GM18909 (cell line): Measurements from ENCODE around the gene CAP1.
A peak's percentile ranks its signal among the peaks of the same experiment; 100 is the strongest.
"Not testable (repeated sequence)": the region's sequence is repeated elsewhere in the genome, so short reads cannot be mapped to it uniquely, and the experiment has no call there.

Experiments
- ATAC-seq: cut with Tn5 transposase; IDR thresholded peaks from one replicate; pipeline ENCODE4 v1.9.1; 2021; ENCODE audit warnings: mild to moderate bottlenecking; ENCODE audit not compliant: unreplicated experiment, poor library complexity

CAP1 gene, protein sequence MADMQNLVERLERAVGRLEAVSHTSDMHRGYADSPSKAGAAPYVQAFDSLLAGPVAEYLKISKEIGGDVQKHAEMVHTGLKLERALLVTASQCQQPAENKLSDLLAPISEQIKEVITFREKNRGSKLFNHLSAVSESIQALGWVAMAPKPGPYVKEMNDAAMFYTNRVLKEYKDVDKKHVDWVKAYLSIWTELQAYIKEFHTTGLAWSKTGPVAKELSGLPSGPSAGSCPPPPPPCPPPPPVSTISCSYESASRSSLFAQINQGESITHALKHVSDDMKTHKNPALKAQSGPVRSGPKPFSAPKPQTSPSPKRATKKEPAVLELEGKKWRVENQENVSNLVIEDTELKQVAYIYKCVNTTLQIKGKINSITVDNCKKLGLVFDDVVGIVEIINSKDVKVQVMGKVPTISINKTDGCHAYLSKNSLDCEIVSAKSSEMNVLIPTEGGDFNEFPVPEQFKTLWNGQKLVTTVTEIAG

DNA sequence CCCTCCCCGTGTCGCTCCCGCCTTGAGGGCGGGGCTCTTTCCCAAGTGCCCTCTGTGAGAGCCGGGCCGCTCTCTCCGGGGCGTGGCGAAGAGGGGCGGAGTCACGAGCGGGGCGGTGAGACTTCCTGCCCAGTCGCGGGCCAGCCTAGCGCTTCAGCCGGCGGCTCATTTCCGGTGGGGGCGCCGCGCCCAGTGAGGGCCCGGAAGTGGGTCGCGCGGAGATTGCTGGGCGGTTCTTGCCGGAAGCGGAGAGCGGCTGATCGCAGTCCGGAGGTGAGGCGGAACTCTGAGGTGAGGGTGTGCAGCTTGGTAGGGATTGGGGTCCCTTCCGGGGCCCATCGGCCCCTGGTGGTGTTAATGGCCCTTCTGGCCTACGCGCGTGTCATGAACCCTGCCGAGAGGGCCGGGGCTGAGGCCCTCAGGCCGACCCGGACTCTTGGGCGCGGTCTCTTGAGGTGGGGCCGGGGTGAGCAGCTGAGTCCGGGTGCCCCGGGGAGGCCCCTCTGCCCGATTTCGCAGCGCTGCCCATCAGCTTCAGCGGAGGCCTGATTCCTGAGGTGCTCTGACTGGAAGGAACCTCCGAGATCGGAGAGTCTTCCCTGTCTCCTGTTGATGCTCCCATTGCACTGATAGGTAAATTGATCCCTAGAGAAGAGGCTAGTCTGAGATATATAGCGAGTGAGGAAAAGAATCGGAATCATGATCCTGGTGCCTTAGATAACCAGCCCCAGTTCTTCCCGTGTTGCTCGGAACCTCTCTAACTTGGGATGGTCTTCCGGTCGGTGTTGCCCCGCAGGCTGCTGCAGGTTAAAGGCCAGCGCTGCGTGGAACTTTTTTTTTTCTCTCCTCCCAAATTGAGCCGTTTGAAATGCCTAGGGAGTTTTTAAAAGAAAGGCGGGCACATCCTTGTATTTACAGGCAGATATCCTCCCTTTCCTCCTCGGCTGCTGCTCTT lies at the start of gene CAP1:
TSS of gene CAP1 (plus strand) at position 219 of the 955 bp plus-strand sequence. CDS start 18,618 bp downstream, outside the sequence.
- peak; percentile 81 for ATAC-seq

DNA sequence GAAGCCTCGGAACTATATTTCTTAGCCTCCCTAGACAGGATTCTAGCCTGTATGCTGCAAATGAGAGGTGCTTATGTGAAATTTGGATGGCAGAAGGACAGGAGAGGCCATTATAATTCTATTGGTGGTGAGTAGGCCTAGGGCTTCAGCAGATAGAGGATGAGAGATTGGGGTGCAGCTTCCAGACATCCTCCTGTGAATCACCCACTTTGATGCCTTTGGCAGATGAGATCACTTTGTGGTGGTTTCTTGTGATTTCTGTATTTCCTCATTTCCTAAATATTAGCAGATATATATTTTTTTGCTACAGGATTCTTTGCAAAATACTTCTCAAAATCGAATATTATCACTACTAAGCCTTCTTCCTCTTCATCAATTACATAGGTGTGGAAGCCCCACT lies 48.3 kb upstream of the CAP1 start:
- ATAC-seq, result no peak

DNA sequence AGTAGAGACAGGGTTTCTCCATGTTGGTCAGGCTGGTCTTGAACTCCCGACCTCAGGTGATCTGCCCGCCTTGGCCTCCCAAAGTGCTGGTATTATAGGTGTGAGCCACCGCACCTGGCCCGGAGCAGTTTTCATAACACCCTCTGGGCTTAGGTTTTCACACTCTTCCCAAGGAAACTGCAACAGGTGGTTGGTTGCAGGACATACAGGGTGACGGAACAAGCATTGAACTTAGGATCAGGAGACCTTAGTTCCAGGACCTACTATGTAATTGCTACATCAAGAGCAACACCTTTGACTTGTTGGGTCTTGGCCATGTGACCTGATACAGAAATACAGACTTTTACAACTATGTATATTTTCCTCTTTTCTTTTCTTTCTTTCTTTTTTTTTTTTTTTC lies 47.6 kb upstream of the CAP1 start:
- no peak for ATAC-seq

DNA sequence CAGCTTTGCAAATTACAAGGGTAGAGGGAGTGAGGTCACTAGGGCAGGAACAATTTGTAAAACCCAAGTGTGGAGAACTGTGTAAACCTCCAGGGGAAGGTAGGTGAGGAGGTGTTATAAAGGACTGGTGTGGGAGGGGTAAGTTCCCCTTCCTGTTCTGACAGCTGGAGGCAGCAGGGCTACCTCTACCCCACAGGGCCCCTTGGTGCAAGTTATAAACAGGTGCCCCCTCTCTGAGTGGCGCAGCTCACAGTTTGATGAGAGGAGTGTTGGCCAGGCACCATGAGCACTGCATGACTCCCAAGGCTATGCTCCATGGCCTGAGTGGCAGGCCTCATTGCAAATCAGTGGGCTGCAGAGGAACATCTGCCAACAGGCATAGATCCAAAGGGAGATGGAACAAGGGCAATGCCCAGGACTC lies 44.5 kb upstream of the CAP1 start:
- peak; percentile 76 for ATAC-seq

DNA sequence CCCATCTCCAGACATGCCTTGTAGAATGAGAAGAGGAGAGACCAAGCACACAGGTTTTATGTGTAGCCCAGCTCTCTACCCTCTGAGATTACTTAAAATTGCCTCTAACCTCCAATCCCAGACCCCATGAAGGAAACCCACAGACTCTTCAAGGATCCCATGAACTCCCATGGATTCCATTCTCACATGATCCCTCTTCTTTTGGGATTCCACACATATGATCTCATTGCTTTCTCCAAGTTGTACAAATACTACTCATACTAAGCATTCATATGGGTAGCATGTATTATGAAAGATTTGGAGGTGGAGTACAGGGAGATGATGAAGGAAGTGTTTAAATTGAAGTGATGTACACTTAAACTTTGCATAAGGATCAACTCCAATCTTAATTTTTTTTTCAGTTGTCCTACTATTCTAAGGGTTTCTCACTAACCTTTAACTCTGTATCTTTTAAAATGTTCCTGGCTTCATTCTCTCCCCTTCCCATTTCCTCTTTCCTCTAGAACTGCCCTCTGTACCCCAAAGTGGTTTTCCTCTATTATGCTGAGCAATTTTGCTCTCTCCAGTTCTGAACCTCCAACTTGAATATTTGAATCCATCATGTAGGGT lies 44.0 kb upstream of the CAP1 start:
- ATAC-seq, result peak; percentile 16

DNA sequence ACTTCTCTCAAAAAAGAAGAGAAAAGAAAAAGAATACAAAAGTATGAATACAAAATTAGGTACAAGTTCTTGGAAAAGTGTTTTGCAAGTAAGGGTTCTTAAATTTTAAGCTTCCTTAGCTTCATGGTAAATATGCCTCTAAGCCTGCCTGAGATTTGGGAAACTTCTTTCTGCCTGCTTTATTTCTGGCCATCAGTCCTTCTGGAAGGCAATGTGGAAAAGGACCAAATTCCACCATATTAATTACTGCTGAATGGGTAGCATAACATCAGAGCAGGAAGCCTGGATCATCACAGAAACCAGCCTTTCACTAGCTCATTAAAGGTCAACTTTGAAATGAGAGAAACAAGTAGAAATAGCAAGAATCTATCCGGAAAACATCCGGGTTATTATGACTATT lies 39.1 kb upstream of the CAP1 start:
- no peak for ATAC-seq

DNA sequence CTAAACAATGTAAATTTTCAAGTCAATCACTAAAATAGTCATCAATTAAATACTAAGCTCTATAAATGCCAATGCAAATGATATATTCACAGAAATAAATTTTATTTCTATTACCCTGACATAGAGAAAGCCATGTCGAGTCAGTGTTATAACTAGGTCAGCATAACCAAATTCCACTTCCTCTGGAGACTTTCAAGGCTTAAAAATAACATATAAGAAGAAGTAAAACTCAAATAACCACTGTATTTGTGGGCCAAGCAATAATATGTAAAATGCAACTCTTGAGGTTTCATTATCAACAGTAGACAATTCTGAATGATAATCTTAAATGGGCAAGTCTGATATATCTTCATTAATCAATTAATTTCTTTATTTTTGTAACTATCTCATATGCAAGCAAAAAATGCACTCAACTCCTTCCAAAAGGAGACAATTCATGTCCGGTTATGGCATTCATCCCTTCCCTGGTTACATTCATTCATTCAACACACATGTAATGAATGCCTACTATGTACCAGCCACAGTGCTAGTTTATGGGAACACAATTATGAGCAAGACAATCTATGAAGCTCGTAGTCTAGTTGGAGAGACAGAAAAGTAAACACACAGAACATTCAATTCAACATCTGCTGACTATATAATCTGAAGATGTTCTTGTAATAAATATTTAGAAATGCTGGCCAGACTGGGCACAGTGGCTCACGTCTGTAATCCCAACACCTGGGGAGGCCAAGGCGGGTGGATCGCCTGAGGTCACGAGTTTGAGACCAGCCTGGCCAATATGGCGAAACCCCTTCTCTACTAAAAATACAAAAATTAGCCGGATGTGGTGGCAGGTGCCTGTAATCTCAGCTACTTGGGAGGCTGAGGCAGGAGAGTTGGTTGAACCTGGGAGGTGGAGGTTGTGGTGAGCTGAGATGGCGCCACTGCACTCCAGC lies 37.1 kb upstream of the CAP1 start:
- peak; percentile 63 for ATAC-seq

DNA sequence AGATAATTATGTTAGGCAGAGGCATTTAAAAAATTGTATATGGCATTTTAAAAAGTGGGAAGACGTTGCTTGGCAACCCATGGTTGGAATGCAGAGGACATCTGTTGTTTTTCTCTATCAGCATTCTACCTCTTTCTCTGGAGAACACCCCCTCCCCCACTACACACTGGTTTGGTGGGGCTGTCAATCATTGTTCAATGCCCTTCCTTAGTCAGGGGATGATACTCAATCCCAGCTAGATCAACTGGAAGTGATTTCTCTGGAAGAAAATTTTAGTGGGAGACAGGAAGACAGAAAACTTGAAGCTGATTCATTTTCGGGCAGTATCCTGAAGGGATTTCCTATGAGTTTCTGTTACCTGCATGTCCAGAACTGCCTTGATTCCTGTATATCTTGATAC lies 35.7 kb upstream of the CAP1 start:
- ATAC-seq, result no peak

DNA sequence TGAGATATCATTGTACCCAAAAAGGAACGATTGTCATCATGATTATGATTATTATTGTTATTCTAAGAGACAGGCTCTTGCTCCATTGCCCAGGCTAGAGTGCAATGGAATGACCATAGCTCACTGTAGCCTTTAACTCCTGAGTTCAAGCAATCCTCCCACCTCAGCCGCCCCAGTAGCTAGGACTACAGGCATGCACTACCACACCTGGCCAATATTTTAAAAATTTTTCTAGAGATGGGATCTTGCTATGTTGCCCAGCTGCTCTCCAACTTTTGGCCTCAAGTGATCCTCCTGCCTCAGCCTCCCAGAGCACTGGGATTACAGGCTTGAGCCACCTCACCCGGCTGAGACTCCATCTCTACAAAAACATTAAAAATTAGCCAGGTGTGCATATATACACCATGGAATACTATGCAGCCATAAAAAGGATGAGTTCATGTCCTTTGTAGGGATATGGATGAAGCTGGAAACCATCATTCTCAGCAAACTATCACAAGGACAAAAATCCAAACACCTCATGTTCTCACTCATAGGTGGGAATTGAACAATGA lies 33.0 kb upstream of the CAP1 start:
- ATAC-seq, result not testable (repeated sequence)

DNA sequence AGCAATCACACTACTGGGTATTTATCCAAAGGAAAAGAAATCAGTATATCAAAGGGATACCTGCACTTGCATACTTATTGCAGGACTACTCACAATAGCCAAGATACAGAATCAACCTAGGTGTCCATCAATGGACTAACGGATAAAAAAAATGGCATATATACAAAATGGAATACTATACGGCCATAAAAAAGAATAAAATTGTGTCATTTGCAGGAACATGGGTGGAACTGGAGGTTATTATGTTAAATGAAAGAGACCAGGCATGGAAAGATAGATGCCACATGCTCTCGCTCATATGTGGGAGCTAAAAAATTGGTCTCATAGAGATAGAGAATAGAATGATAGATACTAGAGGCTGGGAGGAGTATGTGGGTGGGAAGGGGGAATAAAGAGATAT lies 29.3 kb upstream of the CAP1 start:
- no peak for ATAC-seq

DNA sequence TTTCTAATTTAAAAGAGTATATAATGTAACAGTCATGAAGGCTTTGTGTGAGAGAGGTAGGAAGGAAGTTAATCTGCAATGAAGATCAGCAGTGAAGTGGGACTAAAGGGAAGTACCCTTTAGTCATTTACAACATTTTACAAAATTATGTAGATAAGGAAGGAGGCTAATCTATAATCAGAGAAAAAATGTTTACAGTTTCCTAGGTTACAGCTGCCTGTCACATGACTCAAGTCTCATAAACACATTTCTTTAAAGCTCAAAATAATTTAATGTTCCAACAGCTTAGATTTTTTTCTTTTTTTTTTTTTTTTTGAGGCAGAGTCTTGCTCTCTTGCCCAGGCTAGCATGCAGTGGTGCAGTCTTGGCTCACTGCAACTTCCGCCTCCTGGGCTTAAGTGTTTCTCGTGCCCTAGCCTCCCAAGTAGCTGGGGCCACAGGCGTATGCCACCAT lies 26.2 kb upstream of the CAP1 start:
- no peak for ATAC-seq

DNA sequence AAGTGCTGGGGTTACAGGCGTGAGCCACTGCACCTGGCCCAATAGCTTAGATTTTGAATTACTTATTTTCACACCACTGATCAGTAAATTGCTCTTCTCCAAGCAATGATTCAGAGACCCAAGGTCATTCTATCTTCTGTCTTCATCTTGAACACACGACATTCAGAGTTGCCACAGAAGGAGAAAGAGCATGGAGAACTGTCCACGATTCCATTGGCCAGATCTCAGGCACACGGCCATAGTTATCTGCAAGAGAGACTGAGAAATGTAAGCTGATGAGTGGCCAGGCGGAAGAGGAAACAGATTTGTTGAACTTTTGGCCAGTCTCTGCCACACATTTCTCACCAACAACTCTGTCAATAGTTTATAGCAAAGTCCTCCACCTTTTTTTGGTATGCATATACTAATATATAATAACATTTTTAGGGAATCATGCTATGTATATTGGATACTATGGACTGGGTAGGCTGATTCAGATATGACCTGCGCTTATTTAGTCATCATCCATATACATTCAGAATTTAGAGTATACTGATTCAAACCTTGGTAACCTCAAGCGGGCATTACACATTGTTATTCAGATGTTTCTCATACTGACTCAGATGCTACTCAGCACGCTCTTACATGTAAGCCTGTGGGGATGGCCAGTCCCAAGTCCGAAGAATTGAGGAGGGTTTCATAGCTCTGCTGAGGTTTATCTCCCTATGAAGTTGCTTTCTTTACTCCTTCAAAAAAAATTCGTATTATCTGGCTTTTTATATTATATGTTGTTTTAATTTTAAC lies 25.5 kb upstream of the CAP1 start:
- no peak for ATAC-seq

DNA sequence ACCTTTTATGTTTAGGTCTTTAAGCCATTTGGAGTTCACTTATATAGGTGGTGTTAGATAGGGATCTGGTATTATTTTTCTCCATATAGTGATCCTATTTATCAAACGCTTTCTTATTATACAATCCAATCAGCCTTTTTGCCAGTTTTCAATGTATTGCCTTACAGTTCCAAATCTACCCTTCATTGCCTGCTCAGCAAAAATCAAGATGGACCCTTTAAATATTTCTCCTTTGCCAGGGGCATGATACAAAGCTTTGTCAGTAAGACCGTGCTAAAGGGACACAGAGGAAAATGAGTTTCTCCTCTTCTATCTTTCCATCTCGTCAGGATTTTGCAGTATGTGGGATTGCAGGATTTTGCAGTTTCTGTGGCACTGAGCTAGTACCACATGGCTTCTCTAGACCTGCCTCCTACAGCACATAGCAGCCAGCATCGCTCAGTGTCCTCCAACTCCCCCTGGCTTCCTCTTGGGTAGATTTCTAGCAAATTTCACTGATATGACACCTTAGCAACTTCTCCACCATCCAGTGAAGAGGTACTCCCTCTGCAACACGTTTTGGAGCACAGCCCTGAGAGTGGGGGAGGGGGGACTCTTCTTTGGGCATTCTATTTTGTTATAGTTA lies 22.5 kb upstream of the CAP1 start:
- no peak for ATAC-seq

DNA sequence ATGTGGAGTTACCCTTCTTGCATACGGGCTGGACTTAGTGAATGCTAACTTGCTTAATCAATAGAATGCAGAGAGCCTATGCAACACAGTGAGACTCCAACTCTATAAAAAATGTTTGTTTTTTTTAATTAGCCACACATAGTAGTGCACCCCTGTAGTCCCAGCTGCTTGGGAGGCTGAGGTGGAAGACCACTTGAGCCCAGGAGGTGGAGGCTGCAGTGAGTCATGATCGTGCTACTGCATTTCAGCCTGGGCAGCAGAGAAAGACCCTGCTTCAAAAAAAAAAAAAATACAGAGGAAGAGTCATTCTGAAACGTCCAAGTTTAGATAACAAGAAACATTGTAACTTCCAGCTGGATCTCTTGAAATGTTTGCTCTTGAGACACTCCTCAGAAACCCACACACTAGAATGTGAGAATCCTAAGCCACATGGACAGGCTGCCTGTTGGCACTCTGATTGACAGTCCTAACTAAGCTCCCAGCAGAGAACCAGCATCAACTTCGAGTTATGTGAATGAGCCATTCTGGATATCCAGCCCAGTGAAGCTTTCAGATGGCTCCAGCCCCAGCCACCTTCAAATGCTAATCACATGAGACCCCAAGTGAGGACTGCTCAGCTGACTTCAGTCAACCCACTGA lies 20.0 kb upstream of the CAP1 start:
- no peak for ATAC-seq

DNA sequence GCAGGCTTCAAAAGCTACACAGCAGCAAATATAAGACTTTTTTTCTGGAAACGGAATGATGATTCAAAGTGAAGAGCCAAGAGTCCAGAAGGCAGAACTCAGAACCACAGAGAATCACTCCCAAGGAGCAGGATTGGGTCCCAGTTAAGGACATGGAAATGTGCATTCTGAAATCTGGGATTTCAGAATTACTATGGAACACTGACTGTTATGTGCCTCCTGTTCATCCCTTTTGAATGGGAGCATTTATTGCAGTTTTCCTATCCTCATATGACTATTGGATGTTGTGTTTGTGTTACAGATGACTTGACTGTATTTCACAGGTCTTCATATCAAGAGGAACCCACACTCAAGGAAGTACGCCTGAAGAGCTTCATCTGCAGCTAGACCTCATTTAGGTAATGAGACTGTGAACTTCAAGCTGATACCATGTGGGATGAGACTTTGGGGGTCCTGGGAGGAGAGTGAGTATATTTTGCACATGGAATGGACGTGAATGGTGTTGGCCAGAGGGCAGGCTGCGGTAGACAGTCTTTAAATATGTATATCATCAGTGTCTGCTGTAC lies 17.1 kb upstream of the CAP1 start:
- ATAC-seq, result no peak

DNA sequence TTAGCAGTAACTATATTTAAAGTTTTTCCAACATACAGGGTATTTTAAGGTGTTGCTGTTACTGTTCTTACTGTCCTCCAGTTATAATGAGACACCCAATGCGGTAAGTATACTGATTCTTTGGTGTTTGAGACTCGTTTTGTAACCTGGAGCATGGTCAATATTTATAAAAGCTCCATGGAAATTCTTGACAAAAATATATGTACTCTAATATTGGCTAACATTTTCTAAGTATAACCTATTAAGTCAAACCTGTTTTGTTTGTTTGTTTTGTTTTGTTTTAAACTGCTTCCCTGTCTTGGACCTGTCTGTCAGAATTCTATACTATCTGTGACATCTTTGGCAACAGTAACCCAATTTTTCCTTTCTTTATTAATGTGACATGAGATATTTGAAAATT lies 15.9 kb upstream of the CAP1 start:
- no peak for ATAC-seq

DNA sequence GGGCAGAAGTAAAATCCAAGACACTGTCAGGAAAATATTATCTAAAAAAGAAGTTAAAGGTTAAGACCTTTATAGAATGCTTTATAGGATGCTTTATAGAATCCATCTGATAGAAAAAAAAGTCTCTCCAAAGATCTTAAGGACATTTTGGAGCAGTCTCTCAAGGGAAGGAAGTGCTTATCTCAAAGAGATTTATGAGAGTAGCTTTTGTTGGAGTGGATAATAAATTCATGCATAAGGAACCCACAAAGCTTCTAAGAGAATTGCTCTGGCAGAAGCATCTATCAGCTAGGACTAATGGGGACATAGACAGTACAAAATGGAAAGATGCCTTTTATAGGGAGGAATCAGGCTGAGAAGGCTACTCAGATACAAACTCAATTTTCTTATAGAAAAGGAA lies 12.9 kb upstream of the CAP1 start:
- no peak for ATAC-seq
